Ovary (tissue), 9 donors: ENCODE data around the gene PHF21B. TPM values are rescaled to one million over a fixed set of nuclear protein-coding genes. Genes with fewer than 3 reads are reported as not detected.
"Not testable (repeated sequence)": the region's sequence is repeated elsewhere in the genome, so short reads cannot be mapped to it uniquely, and the experiment has no call there.

Experiments
- DNase-seq, 5 donors: peaks; one replicate each; pipeline ENCODE4 v3.0.0-alpha.2; 2019 to 2020
- H3K27ac ChIP-seq, 2 donors: fragments of 200-600 bp; one replicate each; pipeline versions ENCODE4 v1.5.1 to v1.8.0; 2019 to 2022
- H3K27me3 ChIP-seq: fragments of 200-600 bp; one replicate; pipeline ENCODE4 v1.8.0; 2022
- H3K36me3 ChIP-seq: fragments of 200-600 bp; sonication (generic); one replicate; pipeline ENCODE4 v1.5.1; 2019
- H3K4me1 ChIP-seq: one replicate; pipeline ENCODE4 v1.8.1; 2013; ENCODE audit warnings: mild to moderate bottlenecking, moderate library complexity; ENCODE audit not compliant: insufficient read depth
- H3K4me3 ChIP-seq: fragments of 200-600 bp; sonication (generic); one replicate; pipeline ENCODE4 v1.5.1; 2017
- H3K9me3 ChIP-seq, 2 donors: fragments of 200-600 bp in 1 of 2; sonication (generic) in 1 of 2; one replicate each; pipeline versions ENCODE4 v1.5.1 to v1.8.1; 2013 to 2019; ENCODE audit warnings: mild to moderate bottlenecking in 1 of 2, moderate library complexity in 1 of 2
- EP300 ChIP-seq: sonication (generic); formaldehyde crosslinking; IDR thresholded peaks from one replicate; pipeline ENCODE4 v1.6.1; 2017; ENCODE audit warnings: antibody characterized with exemption
- POLR2A ChIP-seq: fragments of 450-650 bp; IDR thresholded peaks from one replicate; pipeline ENCODE4 v1.6.1; 2017; ENCODE audit warnings: antibody characterized with exemption, mild to moderate bottlenecking, moderate library complexity
- WGBS, 3 donors: extraction: QIAGEN DNeasy Blood & Tissue Kit in 1 of 3; methylation state at CpG; one replicate each; pipeline versions ENCODE4 v1.1.5 to v1.1.7; 2013 to 2017; 5-methylcytosine and 5-hydroxymethylcytosine counted together
- intact Hi-C, 4 donors: fragments of 100-400 bp; cut with DNase I; formaldehyde crosslinking; loops; one replicate each; pipeline versions ENCODE4 v1.11.0 to v1.15.1; 2022 to 2023
- polyA plus RNA-seq, 2 donors: library from polyadenylated mRNA; stranded (reverse); fragments of 200-250 nt in 1 of 2; fragments of 350-450 nt in 1 of 2; fragmentation: Illumina TruSeq in 1 of 2; extraction: RNeasy Lipid Tissue Mini Kit (QIAGEN cat#74804) in 1 of 2; gene quantifications; one replicate each; pipeline ENCODE4 v1.2.3, GENCODE V29; 2013 to 2014
- total RNA-seq, 7 donors: library from RNA; depleted of rRNA in 2 of 7; stranded (reverse); fragments of >200 nt in 2 of 7; fragmentation: NEBNext Ultra II Directional in 3 of 7; extraction: Animal tissue kit (Norgen Biotek cat#: 25700) in 3 of 7; gene quantifications; one replicate each; pipeline versions ENCODE4 v1.1.0 to v1.2.4, GENCODE V29; 2016 to 2023
- TF ChIP-seq, protein P1 (sequence below), 3 donors: fragments of 450-650 bp in 2 of 3; fragments of 200-600 bp in 1 of 3; IDR thresholded peaks; one replicate each; pipeline versions ENCODE4 v1.5.1 to v1.8.0; 2016 to 2022; ENCODE audit warnings: antibody characterized with exemption in 3 of 3, mild to moderate bottlenecking in 1 of 3
- donor health status: DM: no; HTN: no; CAD: no; lungs with moderate emphysema.
- donor health status: DM: no; HTN: no; CAD: no.
- donor health status: Bipolar disorder and iron deficiency.
- donor health status: DM: yes; HTN: yes; CAD: no.
- donor health status: DM: no; HTN: no; CAD: no.
- donor health status: DM: yes; HTN: yes; CAD: no.

PHF21B gene
- total and polyA plus RNA-seq, 9 donors: 0.95 to 10.7 (median 6.4) TPM

DNA sequence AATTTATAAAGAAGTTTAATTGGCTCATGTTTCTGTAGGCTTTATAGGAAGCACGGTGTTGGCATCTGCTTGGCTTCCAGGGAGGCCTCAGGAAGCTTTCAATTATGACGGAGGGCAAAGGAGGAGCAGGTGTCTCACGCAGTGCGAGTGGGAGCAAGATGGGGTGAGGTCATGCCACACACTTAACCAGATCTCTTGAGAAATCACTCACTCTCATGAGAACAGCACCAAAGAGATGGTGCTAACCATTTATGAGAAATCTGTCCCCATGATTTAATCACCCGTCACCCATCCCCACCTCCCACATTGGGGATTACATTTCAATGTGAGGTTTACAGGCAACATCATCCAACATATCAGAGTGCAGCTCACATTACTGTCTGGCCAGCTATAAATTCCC lies 153.9 kb downstream of the PHF21B start:
- H3K9me3 ChIP-seq: no peaks in the 10 kb centered on the region
- TF ChIP-seq POLR2A: no peak
- TF ChIP-seq EP300: no peak
- TF ChIP-seq, protein P1, sequence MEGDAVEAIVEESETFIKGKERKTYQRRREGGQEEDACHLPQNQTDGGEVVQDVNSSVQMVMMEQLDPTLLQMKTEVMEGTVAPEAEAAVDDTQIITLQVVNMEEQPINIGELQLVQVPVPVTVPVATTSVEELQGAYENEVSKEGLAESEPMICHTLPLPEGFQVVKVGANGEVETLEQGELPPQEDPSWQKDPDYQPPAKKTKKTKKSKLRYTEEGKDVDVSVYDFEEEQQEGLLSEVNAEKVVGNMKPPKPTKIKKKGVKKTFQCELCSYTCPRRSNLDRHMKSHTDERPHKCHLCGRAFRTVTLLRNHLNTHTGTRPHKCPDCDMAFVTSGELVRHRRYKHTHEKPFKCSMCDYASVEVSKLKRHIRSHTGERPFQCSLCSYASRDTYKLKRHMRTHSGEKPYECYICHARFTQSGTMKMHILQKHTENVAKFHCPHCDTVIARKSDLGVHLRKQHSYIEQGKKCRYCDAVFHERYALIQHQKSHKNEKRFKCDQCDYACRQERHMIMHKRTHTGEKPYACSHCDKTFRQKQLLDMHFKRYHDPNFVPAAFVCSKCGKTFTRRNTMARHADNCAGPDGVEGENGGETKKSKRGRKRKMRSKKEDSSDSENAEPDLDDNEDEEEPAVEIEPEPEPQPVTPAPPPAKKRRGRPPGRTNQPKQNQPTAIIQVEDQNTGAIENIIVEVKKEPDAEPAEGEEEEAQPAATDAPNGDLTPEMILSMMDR (IDR thresholded peaks at IDR 0.05): no peak
- no peaks in the 10 kb centered on the region for H3K27me3 ChIP-seq
- DNase-seq: peak in 1 of 5 donors; percentile 2
- no peaks in the 10 kb centered on the region for H3K4me1 ChIP-seq
- H3K27ac ChIP-seq: no peak overlapping the region
- 89 to 95% (median 92%) methylated on average over 5 of the region's 5 CpGs for WGBS, 3 donors
- H3K4me3 ChIP-seq: no peak overlapping the region
- intact Hi-C loops: no loop called here
- no peaks in the 10 kb centered on the region for H3K36me3 ChIP-seq

DNA sequence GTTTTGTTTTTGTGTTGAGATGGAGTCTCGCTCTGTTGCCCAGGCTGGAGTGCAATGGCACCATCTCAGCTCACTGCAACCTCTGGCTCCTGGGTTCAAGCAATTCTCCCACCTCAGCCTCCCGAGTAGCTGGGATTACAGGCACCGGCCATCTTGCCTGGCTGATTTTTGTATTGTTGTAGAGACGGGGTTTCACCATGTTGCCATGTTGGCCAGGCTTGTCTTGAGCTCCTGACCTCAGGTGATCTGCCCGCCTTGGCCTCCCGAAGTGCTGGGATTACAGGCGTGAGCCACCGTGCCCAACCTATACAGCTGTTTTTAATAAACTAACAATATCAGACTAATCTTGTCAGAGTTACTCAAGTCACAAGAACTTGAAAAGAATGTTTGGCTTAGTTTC lies 155.2 kb downstream of the PHF21B start:
- H3K4me1 ChIP-seq, H3K36me3 ChIP-seq, intact Hi-C loops, H3K9me3 ChIP-seq, H3K27ac ChIP-seq, H3K27me3 ChIP-seq, H3K4me3 ChIP-seq: not testable (repeated sequence)
- peak in 1 of 5 donors; percentile 6 for DNase-seq
- WGBS, 3 donors: 75 to 84% (median 80%) methylated on average over 8 of the region's 8 CpGs

DNA sequence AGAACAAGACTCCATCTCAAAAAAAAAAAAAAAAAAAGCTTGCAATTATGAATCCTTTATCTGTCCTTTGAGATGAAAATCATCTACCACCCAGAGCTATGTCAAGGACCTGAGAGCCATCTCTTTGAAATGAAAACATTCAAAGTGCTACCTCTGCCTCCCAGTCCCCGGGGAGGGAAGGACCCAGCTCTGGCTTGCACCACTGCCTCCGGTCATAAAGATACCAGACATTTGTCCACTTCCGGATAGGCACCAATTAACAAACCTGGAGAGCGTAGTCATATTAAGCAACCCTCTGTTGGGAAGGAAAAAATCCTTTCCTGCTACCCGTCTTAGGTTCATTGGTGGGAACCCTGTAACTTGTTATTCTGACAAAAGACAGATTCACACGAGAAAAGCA lies 158.9 kb downstream of the PHF21B start:
- intact Hi-C loops: no loop called here
- Histone ChIP-seq H3K27ac (no peak overlapping the region), H3K9me3 (no peaks in the 10 kb centered on the region), H3K36me3 (no peaks in the 10 kb centered on the region), H3K4me3 (no peak overlapping the region), H3K27me3 (no peaks in the 10 kb centered on the region), H3K4me1 (no peaks in the 10 kb centered on the region)
- TF ChIP-seq EP300 (no peak), POLR2A (no peak)
- TF ChIP-seq, protein P1 (IDR thresholded peaks at IDR 0.05): no peak
- DNase-seq: no peak
- 78 to 83% (median 80%) methylated on average over 6 of the region's 6 CpGs for WGBS, 3 donors

DNA sequence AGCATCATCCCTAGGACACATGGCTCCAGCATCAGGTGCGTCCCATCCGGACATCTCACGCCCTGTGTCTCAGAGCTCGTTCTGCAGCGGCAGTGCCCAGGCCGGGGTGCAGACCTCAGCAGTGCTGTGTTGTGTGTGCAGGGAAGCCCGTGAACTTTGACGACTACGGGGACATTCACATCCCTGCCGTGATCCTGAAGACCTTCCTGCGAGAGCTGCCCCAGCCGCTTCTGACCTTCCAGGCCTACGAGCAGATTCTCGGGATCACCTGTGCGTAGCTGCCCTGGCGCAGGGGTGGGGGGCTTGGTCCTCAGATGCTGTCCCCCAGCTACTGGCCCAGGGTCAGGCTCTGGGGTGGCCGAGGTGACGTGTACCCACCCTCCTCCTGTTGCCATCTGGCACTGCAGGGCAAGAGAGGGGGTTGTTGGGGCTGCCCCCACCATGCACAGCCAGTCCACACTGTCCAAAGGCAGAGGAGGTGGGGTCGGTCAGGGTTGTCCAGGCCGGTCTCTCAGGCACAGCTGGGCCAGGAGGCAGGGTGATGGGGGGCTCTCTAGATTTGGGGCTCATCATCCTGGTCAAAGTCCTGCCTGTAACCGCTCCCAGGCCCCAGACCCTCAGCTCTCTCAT lies 160.9 kb downstream of the PHF21B start:
- no peaks in the 10 kb centered on the region for H3K27me3 ChIP-seq
- TF ChIP-seq EP300 (no peak), POLR2A (no peak)
- intact Hi-C loops: no loop called here
- H3K9me3 ChIP-seq: no peaks in the 10 kb centered on the region
- DNase-seq: no peak
- WGBS, 3 donors: 89 to 94% (median 94%) methylated on average over 18 to 21 of the region's 21 CpGs
- no peak overlapping the region for H3K4me3 ChIP-seq
- no peak overlapping the region for H3K27ac ChIP-seq
- no peaks in the 10 kb centered on the region for H3K4me1 ChIP-seq
- no peaks in the 10 kb centered on the region for H3K36me3 ChIP-seq

DNA sequence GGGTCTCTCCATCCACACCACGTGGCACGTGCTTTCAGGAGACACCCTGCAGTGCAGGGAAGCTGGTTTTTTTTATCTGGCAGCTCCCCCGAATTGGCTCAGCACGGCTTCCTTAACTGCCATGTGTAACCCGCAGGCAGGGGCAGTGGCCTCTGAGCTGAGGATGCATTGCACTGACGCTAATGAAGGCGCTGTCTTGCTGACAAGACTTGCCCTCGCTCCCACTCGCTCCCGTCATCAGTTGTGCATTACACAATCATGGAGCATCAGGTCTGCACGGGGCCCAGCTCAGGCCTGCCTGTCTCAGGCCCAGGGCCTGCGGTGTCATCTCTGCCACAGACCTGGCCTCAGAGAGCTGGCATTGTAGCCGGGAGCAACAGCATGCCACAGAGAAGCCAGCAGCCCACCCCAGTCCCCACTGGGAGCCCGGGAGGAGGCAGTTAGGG lies 161.5 kb downstream of the PHF21B start:
- no peak overlapping the region for H3K4me3 ChIP-seq
- no peaks in the 10 kb centered on the region for H3K27me3 ChIP-seq
- intact Hi-C loops: no loop called here
- no peaks in the 10 kb centered on the region for H3K4me1 ChIP-seq
- DNase-seq: no peak
- H3K27ac ChIP-seq: no peak overlapping the region
- no peaks in the 10 kb centered on the region for H3K9me3 ChIP-seq
- no peaks in the 10 kb centered on the region for H3K36me3 ChIP-seq
- WGBS, 3 donors: 64 to 71% (median 70%) methylated on average over 14 of the region's 14 CpGs
- TF ChIP-seq, protein P1 (IDR thresholded peaks at IDR 0.05): no peak
- no peak for TF ChIP-seq EP300
- no peak for TF ChIP-seq POLR2A
